Heart left ventricle (tissue), 16 donors: Measurements from ENCODE around the gene PLEKHG3. TPM values are rescaled to one million over a fixed set of nuclear protein-coding genes. Genes with fewer than 3 reads are reported as not detected.
A peak's percentile ranks its signal among the peaks of the same experiment; 100 is the strongest.

ENCODE experiments used
- ATAC-seq, 4 donors: fragments of 200-7000 bp; cut with Tn5 transposase; one replicate each; pipeline ENCODE4 v1.9.1; 2020 to 2022; ENCODE audit warnings: moderate library complexity in 4 of 4, mild to moderate bottlenecking in 3 of 4, moderate number of reproducible peaks in 1 of 4
- DNase-seq, 5 donors: peaks; one replicate each; pipeline ENCODE4 v3.0.0-alpha.2; 2020
- H3K27ac ChIP-seq, 12 donors: fragments of 200-600 bp; sonication (generic) in 4 of 12; one replicate each; pipeline versions ENCODE4 v1.5.0 to v1.8.0; 2016 to 2022; ENCODE audit warnings: mild to moderate bottlenecking in 2 of 12
- H3K27me3 ChIP-seq, 9 donors: fragments of 200-600 bp; sonication (generic) in 2 of 9; one replicate each; pipeline versions ENCODE4 v1.5.1 to v1.8.0; 2016 to 2022; ENCODE audit warnings: mild to moderate bottlenecking in 3 of 9
- H3K36me3 ChIP-seq, 9 donors: fragments of 200-600 bp; sonication (generic) in 2 of 9; one replicate each; pipeline versions ENCODE4 v1.5.0 to v1.8.0; 2018 to 2022; ENCODE audit warnings: mild to moderate bottlenecking in 2 of 9
- H3K4me1 ChIP-seq, 12 donors: fragments of 200-600 bp; sonication (generic) in 4 of 12; one replicate each; pipeline versions ENCODE4 v1.5.0 to v1.8.0; 2016 to 2022; ENCODE audit warnings: mild to moderate bottlenecking in 3 of 12
- H3K4me3 ChIP-seq, 12 donors: fragments of 200-600 bp; sonication (generic) in 4 of 12; one replicate each; pipeline versions ENCODE4 v1.5.0 to v1.8.0; 2017 to 2022; ENCODE audit warnings: mild to moderate bottlenecking in 9 of 12, moderate library complexity in 4 of 12
- H3K9me3 ChIP-seq, 12 donors: fragments of 200-600 bp; sonication (generic) in 4 of 12; one replicate each; pipeline versions ENCODE4 v1.5.0 to v1.8.0; 2016 to 2022; ENCODE audit warnings: mild to moderate bottlenecking in 1 of 12
- POLR2A ChIP-seq, 2 donors: fragments of 450-650 bp; IDR thresholded peaks; one replicate each; pipeline ENCODE4 v1.6.1; 2017; ENCODE audit warnings: antibody characterized with exemption in 2 of 2, mild to moderate bottlenecking in 2 of 2, moderate library complexity in 2 of 2
- WGBS, 4 donors: extraction: QIAGEN DNeasy Blood & Tissue Kit in 2 of 4; methylation state at CpG; one replicate each; pipeline versions ENCODE4 v1.1.5 to v1.1.7; 2013 to 2018; 5-methylcytosine and 5-hydroxymethylcytosine counted together
- intact Hi-C, 10 donors: fragments of 100-400 bp; cut with DNase I; formaldehyde crosslinking; loops; one replicate each; pipeline versions ENCODE4 v1.11.1 to v1.14.2; 2022
- polyA plus RNA-seq, 2 donors: library from polyadenylated mRNA; stranded (reverse); fragments of 200-250 nt; gene quantifications; one replicate each; pipeline ENCODE4 v1.2.3, GENCODE V29; 2013
- total RNA-seq, 9 donors: library from RNA; depleted of rRNA in 2 of 9; stranded (reverse); fragments of >200 nt in 2 of 9; fragmentation: NEBNext Ultra II Directional in 3 of 9; extraction: Animal tissue kit (Norgen Biotek cat#: 25700) in 3 of 9; gene quantifications; one replicate each; pipeline versions ENCODE4 v1.1.0 to v1.2.4, GENCODE V29; 2016 to 2023
- TF ChIP-seq, protein P1 (sequence below), 12 donors: fragments of 200-600 bp; sonication (generic) in 4 of 12; IDR thresholded peaks; one replicate each; pipeline versions ENCODE4 v1.5.0 to v1.8.0; 2018 to 2022; ENCODE audit warnings: antibody characterized with exemption in 12 of 12, mild to moderate bottlenecking in 5 of 12
- donor health status: ischemic (EF 13 %, LVEDD 7.1; RV severe dilation, severe dysfunction).
- donor health status: healthy with polysubstance abuse.
- donor health status: DM: no; HTN: yes; CAD: no.
- donor health status: DM: no; HTN: no; CAD: no.
- donor health status: ischemic (EF 25% LVEDD 6.9; RV normal size, moderate dysfunction).
- donor health status: ischemic (EF 25% LVEDD 5.7; RV mildly dilated, moderate dysfunction).
- donor health status: healthy.
- donor health status: DM: yes; HTN: yes; CAD: no.
- donor health status: ischemic (EF 35%, LVEDD 5.7; RV mildly dilated, moderate dysfunction).
- donor health status: nonischemic (EF 11% LVEDD 7.7; RV severe dilation, severe dysfunction).
- donor health status: DM: yes; HTN: yes; CAD: no.
- donor health status: PGD.
- donor health status: ischemic (EF 29% LVEDD 5.4; RV normal size, mild dysfunction).
- donor health status: nonischemic (EF 23%, LVEDD 6.1; RV moderate dilation, normal function).

Gene PLEKHG3
- total and polyA plus RNA-seq, 11 donors, result 7.0 to 34.3 (median 17.8) TPM

DNA sequence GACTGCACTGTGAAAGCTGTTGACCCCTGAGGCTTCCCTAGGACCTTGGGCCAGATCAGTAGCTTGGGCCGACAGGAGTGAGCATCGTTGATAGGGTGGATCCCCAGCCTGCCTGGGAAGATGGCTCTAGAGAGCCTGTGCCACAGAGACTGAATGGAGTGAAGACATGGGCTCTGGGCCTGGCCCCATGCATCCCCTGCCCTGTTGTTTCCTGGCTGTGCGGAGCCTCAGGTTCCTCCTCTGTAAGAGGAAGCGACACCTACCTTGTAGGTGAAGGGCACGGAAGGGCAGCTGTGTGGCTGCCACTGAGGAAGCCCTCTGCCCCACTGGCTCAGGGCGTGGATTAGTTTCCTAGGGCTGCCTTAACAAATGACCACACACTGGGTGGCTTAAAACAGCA, 23.9 kb downstream of the PLEKHG3 start:
- peak in 1 of 5 donors; percentile 20 for DNase-seq
- H3K4me1 ChIP-seq, result peaks cover 0 to 60% (median 32%) of the 10 kb centered on the region in 12 donors
- ATAC-seq, result no peak
- H3K4me3 ChIP-seq, result no peak overlapping the region
- no peaks in the 10 kb centered on the region for H3K27me3 ChIP-seq
- no peak for TF ChIP-seq POLR2A (IDR thresholded peaks at IDR 0.05)
- TF ChIP-seq, protein P1, sequence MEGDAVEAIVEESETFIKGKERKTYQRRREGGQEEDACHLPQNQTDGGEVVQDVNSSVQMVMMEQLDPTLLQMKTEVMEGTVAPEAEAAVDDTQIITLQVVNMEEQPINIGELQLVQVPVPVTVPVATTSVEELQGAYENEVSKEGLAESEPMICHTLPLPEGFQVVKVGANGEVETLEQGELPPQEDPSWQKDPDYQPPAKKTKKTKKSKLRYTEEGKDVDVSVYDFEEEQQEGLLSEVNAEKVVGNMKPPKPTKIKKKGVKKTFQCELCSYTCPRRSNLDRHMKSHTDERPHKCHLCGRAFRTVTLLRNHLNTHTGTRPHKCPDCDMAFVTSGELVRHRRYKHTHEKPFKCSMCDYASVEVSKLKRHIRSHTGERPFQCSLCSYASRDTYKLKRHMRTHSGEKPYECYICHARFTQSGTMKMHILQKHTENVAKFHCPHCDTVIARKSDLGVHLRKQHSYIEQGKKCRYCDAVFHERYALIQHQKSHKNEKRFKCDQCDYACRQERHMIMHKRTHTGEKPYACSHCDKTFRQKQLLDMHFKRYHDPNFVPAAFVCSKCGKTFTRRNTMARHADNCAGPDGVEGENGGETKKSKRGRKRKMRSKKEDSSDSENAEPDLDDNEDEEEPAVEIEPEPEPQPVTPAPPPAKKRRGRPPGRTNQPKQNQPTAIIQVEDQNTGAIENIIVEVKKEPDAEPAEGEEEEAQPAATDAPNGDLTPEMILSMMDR (IDR thresholded peaks at IDR 0.05), result no peak
- WGBS, 4 donors, result 86 to 94% (median 91%) methylated on average over 6 of the region's 6 CpGs
- intact Hi-C loops, result no loop called here
- H3K27ac ChIP-seq, result peak overlapping the region in 3 of 12 donors; percentile 5 to 40 (median 9)
- peaks cover 0 to 50% (median 44%) of the 10 kb centered on the region in 9 donors for H3K36me3 ChIP-seq
- no peaks in the 10 kb centered on the region for H3K9me3 ChIP-seq

GRCh38 chr14:64728856-64729255, 24.6 kb downstream of the PLEKHG3 start:
- H3K27ac ChIP-seq, result peak overlapping the region in 3 of 12 donors; percentile 9 to 40 (median 24)
- DNase-seq, result peak in 1 of 5 donors; percentile 18
- no peaks in the 10 kb centered on the region for H3K9me3 ChIP-seq
- no peaks in the 10 kb centered on the region for H3K27me3 ChIP-seq
- no peak overlapping the region for H3K4me3 ChIP-seq
- intact Hi-C loops, result no loop called here
- peaks cover 0 to 57% (median 46%) of the 10 kb centered on the region in 9 donors for H3K36me3 ChIP-seq
- WGBS, 4 donors, result 91 to 95% (median 93%) methylated on average over 10 of the region's 10 CpGs
- H3K4me1 ChIP-seq, result peaks cover 0 to 54% (median 31%) of the 10 kb centered on the region in 12 donors
- ATAC-seq, result no peak
- no peak for TF ChIP-seq POLR2A (IDR thresholded peaks at IDR 0.05)
- TF ChIP-seq, protein P1 (IDR thresholded peaks at IDR 0.05), result no peak

DNA sequence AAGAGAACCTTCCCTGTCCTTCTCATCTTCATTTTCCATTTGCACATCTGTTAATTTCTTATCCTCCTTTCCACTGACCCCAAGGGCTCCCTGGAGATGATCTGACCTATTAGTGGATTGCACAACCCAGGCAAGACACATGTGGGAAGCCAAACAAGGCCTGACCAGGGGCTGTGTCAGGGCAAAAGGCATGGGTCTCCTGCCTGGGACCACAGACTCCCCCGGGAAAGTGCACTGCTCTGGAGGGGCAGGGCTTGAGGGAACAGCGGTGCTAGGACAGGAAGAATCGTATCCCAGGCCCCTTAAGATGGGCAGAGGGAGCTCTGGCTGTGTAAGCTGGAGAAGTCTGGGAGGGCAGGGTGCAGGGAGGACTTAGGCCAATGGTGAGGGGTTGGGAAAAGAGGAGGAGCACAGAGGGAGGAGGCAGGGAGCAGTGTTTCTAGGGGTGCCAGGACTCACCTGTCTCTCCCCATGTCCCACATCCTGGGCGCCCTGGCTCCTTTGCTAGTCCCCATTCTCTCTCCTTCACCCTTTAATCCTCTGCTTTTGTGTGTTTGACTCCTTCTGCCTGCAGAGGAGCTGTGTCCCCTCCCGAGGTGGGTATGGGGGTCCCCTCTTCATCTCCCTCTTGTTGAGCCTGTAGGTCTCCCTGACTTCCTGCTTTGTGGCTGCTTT, 25.3 kb downstream of the PLEKHG3 start:
- H3K4me3 ChIP-seq, result no peak overlapping the region
- peak overlapping the region in 7 of 12 donors; percentile 1 to 50 (median 31) for H3K27ac ChIP-seq
- 66 to 76% (median 72%) methylated on average over 5 of the region's 5 CpGs for WGBS, 4 donors
- no peaks in the 10 kb centered on the region for H3K9me3 ChIP-seq
- ATAC-seq (peak in 3 of 4 donors; percentile 56 to 72 (median 67)), DNase-seq (peak in 3 of 5 donors; percentile 57 to 81 (median 64))
- intact Hi-C loops, result no loop called here
- H3K36me3 ChIP-seq, result peaks cover 0 to 58% (median 47%) of the 10 kb centered on the region in 9 donors
- TF ChIP-seq, protein P1 (IDR thresholded peaks at IDR 0.05), result no peak
- no peak for TF ChIP-seq POLR2A (IDR thresholded peaks at IDR 0.05)
- H3K4me1 ChIP-seq, result peaks cover 0 to 47% (median 24%) of the 10 kb centered on the region in 12 donors
- no peaks in the 10 kb centered on the region for H3K27me3 ChIP-seq

DNA sequence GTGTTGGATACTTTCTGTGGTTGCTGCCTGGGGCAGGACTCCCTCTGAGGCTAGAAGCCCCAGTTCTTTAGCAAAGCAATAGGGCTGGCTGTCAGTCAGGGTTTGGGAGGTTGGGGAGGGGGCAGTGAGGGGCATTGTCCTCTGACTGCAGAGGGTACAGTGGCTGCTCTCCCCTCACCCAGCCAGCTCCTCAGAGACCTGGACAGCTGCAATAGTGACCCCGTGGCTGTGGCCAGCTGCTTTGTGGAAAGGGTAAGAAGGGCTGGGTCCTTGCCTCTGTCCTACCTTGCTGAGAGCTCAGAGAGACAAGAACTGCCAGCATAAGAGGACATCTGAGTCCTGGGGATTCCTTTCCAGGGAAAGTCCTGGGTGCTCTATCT, 25.8 kb downstream of the PLEKHG3 start:
- intact Hi-C loops, result no loop called here
- peaks cover 0 to 62% (median 47%) of the 10 kb centered on the region in 9 donors for H3K36me3 ChIP-seq
- ATAC-seq (no peak), DNase-seq (peak in 2 of 5 donors; percentile 10 to 20)
- 75 to 89% (median 81%) methylated on average over 1 of the region's 1 CpG for WGBS, 4 donors
- H3K4me1 ChIP-seq, result peaks cover 0 to 42% (median 19%) of the 10 kb centered on the region in 12 donors
- no peaks in the 10 kb centered on the region for H3K27me3 ChIP-seq
- TF ChIP-seq, protein P1 (IDR thresholded peaks at IDR 0.05), result no peak
- TF ChIP-seq POLR2A (IDR thresholded peaks at IDR 0.05), result no peak
- peak overlapping the region in 6 of 12 donors; percentile 1 to 50 (median 32) for H3K27ac ChIP-seq
- no peak overlapping the region for H3K4me3 ChIP-seq
- H3K9me3 ChIP-seq, result no peaks in the 10 kb centered on the region
